Panc1 (cell line): ENCODE data around the gene TRAM1L1.

ENCODE experiments used
- POLR2AphosphoS5 ChIP-seq: IDR thresholded peaks from 2 replicates; pipeline ENCODE4 v1.6.1; 2012; ENCODE audit warnings: mild to moderate bottlenecking, low read depth, low read length, moderate library complexity
- SIN3A ChIP-seq: IDR thresholded peaks from 2 replicates; pipeline ENCODE4 v1.6.1; 2012; ENCODE audit warnings: low read depth, mild to moderate bottlenecking, low read length, moderate library complexity, borderline replicate concordance; ENCODE audit not compliant: insufficient read depth
- TF ChIP-seq, protein P1 (sequence below): fragments of 450-650 bp; IDR thresholded peaks from 2 replicates; pipeline ENCODE4 v1.5.1; 2017; ENCODE audit warnings: mild to moderate bottlenecking
- TF ChIP-seq, protein P2 (sequence below), 2 experiments: IDR thresholded peaks; 2 replicates each; pipeline ENCODE4 v1.6.1; 2011 to 2012; ENCODE audit warnings: low read depth in 2 of 2, control low read depth in 1 of 2, low read length in 1 of 2, mild to moderate bottlenecking in 1 of 2, moderate library complexity in 1 of 2; ENCODE audit not compliant: insufficient read depth in 1 of 2

DNA sequence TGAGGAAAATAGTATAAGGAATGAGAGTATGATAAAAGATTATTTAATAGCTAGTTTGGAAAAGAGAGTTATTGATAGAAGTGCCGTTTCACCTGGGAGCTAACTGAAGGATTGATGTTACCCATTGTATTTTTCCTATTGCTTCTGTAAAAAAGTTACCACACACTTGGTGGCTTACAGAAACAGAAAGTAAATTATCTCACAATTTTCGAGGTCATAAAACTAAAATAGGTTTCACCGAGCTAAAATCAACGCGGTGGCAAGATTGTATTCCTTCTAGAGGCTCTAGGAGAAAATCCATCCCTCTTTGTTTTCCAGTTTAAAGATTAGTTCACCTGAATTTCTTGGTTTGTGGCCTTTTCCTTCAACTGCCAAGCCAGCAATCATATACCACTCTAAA, 11.1 kb upstream of the TRAM1L1 start:
- TF ChIP-seq, protein P1, sequence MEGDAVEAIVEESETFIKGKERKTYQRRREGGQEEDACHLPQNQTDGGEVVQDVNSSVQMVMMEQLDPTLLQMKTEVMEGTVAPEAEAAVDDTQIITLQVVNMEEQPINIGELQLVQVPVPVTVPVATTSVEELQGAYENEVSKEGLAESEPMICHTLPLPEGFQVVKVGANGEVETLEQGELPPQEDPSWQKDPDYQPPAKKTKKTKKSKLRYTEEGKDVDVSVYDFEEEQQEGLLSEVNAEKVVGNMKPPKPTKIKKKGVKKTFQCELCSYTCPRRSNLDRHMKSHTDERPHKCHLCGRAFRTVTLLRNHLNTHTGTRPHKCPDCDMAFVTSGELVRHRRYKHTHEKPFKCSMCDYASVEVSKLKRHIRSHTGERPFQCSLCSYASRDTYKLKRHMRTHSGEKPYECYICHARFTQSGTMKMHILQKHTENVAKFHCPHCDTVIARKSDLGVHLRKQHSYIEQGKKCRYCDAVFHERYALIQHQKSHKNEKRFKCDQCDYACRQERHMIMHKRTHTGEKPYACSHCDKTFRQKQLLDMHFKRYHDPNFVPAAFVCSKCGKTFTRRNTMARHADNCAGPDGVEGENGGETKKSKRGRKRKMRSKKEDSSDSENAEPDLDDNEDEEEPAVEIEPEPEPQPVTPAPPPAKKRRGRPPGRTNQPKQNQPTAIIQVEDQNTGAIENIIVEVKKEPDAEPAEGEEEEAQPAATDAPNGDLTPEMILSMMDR = no peak
- TF ChIP-seq POLR2AphosphoS5 (no peak), SIN3A (no peak)
- TF ChIP-seq, protein P2, sequence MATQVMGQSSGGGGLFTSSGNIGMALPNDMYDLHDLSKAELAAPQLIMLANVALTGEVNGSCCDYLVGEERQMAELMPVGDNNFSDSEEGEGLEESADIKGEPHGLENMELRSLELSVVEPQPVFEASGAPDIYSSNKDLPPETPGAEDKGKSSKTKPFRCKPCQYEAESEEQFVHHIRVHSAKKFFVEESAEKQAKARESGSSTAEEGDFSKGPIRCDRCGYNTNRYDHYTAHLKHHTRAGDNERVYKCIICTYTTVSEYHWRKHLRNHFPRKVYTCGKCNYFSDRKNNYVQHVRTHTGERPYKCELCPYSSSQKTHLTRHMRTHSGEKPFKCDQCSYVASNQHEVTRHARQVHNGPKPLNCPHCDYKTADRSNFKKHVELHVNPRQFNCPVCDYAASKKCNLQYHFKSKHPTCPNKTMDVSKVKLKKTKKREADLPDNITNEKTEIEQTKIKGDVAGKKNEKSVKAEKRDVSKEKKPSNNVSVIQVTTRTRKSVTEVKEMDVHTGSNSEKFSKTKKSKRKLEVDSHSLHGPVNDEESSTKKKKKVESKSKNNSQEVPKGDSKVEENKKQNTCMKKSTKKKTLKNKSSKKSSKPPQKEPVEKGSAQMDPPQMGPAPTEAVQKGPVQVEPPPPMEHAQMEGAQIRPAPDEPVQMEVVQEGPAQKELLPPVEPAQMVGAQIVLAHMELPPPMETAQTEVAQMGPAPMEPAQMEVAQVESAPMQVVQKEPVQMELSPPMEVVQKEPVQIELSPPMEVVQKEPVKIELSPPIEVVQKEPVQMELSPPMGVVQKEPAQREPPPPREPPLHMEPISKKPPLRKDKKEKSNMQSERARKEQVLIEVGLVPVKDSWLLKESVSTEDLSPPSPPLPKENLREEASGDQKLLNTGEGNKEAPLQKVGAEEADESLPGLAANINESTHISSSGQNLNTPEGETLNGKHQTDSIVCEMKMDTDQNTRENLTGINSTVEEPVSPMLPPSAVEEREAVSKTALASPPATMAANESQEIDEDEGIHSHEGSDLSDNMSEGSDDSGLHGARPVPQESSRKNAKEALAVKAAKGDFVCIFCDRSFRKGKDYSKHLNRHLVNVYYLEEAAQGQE (IDR thresholded peaks at IDR 0.05; ENCODE audit: insufficient read depth in 1 of 2, low read depth in 2 of 2, low read length in 1 of 2) = no peak
